NOMO-1 treated with DMSO at 0.1 percent for 48 hours (cell line): ENCODE results near the gene TEX19.
"Not testable (repeated sequence)": the region's sequence is repeated elsewhere in the genome, so short reads cannot be mapped to it uniquely, and the experiment has no call there.

Source experiments
- DNase-seq: peaks from one replicate; lab custom pipeline; 2025; ENCODE audit not compliant: unreplicated experiment; lab: John Stamatoyannopoulos, UW

The TEX19 gene

GRCh38 chr17:82354804-82355308 lies 4.2 kb upstream of the TEX19 start:
- no peak for DNase-seq

GRCh38 chr17:82355770-82356427 lies 3.1 kb upstream of the TEX19 start:
- no peak for DNase-seq

- DNase-seq, result no peak
These were observed 2.1 kb upstream of the TEX19 start for GRCh38 chr17:82356845-82357355.

GRCh38 chr17:82357394-82357793 lies 1.7 kb upstream of the TEX19 start:
- DNase-seq, result no peak

GRCh38 chr17:82359451-82360074 lies 516 bp downstream of the TEX19 start:
- DNase-seq, result not testable (repeated sequence)

- DNase-seq, result no peak
These were observed 3.0 kb downstream of the TEX19 start for GRCh38 chr17:82361885-82362633.

- DNase-seq, result no peak
These were observed 6.7 kb downstream of the TEX19 start for GRCh38 chr17:82365606-82366295.

GRCh38 chr17:82366749-82367148 lies 7.7 kb downstream of the TEX19 start:
- DNase-seq, result no peak

GRCh38 chr17:82367724-82368524 lies 8.9 kb downstream of the TEX19 start:
- peak; percentile 86 for DNase-seq

GRCh38 chr17:82369211-82369610 lies 10.2 kb downstream of the TEX19 start:
- no peak for DNase-seq

- no peak for DNase-seq
These were observed 11.7 kb downstream of the TEX19 start for GRCh38 chr17:82370471-82371332.

- DNase-seq, result no peak
These were observed 12.5 kb downstream of the TEX19 start, which contains the start of gene UTS2R for GRCh38 chr17:82371333-82372248. TSS of gene UTS2R (plus strand) at chr17:82371765. CDS start at chr17:82374325, 2,560 bp downstream.

- no peak for DNase-seq
These were observed 13.4 kb downstream of the TEX19 start for GRCh38 chr17:82372249-82373071.

- DNase-seq, result not testable (repeated sequence)
These were observed 14.0 kb downstream of the TEX19 start for GRCh38 chr17:82373072-82373452.

GRCh38 chr17:82373731-82374625 lies 14.9 kb downstream of the TEX19 start:
- no peak for DNase-seq

- DNase-seq, result no peak
These were observed 15.7 kb downstream of the TEX19 start for GRCh38 chr17:82374626-82375331.
